ENCODE data around the gene HELB.
"Not testable (repeated sequence)": the region's sequence is repeated elsewhere in the genome, so short reads cannot be mapped to it uniquely, and the experiment has no call there.

Gene HELB

DNA sequence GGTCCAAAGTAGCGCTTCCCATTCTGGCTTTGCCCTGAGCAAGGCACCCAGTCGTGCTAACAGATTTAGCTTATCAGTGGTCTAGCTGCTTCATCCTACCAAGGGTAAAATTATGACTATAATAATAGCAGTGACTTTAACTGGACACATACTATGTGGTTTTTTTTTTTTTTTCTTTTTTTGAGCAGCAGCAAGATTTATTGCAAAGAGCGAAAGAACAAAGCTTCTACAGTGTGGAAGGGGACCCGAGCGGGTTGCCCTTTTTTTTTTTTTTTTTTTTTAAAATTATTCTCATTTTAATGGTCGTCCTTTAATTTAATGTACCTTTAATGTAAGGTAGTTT is 505 bp downstream of the HELB start:
- ATAC-seq = no peak

DNA sequence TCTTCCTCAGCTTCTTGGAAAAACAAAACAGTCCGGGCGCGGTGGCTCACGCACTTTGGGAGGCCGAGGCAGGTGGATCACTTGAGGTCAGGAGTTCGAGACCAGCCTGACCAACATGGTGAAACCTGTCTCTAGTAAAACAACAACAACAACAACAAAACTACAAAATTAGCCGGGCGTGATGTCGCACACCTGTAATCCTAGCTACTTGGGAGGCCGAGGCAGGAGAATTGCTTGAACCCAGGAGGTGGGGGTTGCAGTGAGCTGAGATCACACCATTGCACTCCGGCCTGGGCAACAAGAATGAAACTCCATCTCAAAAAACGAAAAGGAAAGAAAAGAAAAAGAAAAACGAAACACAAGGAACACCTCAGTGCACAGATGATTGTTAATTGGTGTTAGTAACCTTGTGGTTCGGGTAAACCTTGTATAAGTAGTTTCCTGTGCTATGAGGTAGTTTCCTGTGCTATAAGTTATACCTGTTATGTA is 1.1 kb downstream of the HELB start:
- not testable (repeated sequence) for ATAC-seq

More for the DNA sequence above, 505 bp downstream of the HELB start:
- no peak for TF ChIP-seq ISL1 (CRISPR knock-in tag; IDR thresholded peaks at IDR 0.05)
- TF ChIP-seq ZNF8 (CRISPR knock-in tag; IDR thresholded peaks at IDR 0.05) = no peak
- TF ChIP-seq ZFP3 (CRISPR knock-in tag; IDR thresholded peaks at IDR 0.05) = no peak
- no peak for TF ChIP-seq TCF4 (CRISPR knock-in tag; IDR thresholded peaks at IDR 0.05; ENCODE audit: borderline replicate concordance)
- no peak for TF ChIP-seq SNAI2 (CRISPR knock-in tag; IDR thresholded peaks at IDR 0.05)
- TF ChIP-seq, protein P1, sequence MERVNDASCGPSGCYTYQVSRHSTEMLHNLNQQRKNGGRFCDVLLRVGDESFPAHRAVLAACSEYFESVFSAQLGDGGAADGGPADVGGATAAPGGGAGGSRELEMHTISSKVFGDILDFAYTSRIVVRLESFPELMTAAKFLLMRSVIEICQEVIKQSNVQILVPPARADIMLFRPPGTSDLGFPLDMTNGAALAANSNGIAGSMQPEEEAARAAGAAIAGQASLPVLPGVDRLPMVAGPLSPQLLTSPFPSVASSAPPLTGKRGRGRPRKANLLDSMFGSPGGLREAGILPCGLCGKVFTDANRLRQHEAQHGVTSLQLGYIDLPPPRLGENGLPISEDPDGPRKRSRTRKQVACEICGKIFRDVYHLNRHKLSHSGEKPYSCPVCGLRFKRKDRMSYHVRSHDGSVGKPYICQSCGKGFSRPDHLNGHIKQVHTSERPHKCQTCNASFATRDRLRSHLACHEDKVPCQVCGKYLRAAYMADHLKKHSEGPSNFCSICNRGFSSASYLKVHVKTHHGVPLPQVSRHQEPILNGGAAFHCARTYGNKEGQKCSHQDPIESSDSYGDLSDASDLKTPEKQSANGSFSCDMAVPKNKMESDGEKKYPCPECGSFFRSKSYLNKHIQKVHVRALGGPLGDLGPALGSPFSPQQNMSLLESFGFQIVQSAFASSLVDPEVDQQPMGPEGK (CRISPR knock-in tag; IDR thresholded peaks at IDR 0.05; ENCODE audit: borderline replicate concordance) = no peak
- TF ChIP-seq, protein P2, sequence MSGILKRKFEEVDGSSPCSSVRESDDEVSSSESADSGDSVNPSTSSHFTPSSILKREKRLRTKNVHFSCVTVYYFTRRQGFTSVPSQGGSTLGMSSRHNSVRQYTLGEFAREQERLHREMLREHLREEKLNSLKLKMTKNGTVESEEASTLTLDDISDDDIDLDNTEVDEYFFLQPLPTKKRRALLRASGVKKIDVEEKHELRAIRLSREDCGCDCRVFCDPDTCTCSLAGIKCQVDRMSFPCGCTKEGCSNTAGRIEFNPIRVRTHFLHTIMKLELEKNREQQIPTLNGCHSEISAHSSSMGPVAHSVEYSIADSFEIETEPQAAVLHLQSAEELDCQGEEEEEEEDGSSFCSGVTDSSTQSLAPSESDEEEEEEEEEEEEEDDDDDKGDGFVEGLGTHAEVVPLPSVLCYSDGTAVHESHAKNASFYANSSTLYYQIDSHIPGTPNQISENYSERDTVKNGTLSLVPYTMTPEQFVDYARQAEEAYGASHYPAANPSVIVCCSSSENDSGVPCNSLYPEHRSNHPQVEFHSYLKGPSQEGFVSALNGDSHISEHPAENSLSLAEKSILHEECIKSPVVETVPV (CRISPR knock-in tag; IDR thresholded peaks at IDR 0.05) = no peak
- TF ChIP-seq ESRRG (CRISPR knock-in tag; IDR thresholded peaks at IDR 0.05) = no peak
- TF ChIP-seq, protein P3, sequence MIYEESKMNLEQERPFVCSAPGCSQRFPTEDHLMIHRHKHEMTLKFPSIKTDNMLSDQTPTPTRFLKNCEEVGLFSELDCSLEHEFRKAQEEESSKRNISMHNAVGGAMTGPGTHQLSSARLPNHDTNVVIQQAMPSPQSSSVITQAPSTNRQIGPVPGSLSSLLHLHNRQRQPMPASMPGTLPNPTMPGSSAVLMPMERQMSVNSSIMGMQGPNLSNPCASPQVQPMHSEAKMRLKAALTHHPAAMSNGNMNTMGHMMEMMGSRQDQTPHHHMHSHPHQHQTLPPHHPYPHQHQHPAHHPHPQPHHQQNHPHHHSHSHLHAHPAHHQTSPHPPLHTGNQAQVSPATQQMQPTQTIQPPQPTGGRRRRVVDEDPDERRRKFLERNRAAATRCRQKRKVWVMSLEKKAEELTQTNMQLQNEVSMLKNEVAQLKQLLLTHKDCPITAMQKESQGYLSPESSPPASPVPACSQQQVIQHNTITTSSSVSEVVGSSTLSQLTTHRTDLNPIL (CRISPR knock-in tag; IDR thresholded peaks at IDR 0.05; ENCODE audit: low read depth) = no peak
- TF ChIP-seq ZFP30 (CRISPR knock-in tag; IDR thresholded peaks at IDR 0.05) = no peak
- TF ChIP-seq CSDC2 (CRISPR knock-in tag; IDR thresholded peaks at IDR 0.05) = no peak
- no peak for TF ChIP-seq TOX (CRISPR knock-in tag; IDR thresholded peaks at IDR 0.05; ENCODE audit: borderline replicate concordance)
- no peak for TF ChIP-seq PPARA (CRISPR knock-in tag; IDR thresholded peaks at IDR 0.05; ENCODE audit: borderline replicate concordance)

DNA sequence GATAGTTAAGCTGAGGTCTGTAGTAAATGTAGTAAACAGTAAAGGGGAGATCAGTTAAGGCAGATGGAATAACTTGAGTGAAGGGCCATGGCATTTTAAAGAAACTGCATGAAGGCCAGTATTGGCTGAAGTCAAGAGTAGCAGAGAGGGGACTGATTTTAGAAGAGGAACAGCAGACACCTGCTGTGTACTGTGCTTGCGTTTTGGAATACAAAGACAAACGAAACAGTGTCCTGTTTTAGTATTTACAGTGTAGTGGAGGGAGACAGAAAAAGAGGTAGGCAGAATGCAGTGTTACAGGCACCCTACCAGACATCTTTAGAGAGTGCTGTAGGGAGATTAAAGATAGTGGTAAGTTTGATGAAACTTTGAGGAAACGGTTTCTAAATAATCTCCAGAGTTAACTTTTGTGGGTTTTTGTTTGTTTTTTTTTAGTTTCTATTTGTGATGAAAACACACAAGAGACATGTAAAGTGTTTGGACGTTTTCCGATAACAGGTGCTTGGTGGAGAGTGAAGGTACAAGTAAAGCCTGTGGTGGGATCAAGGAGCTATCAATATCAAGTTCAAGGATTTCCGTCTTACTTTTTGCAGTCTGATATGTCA is 2.1 kb downstream of the HELB start:
- TF ChIP-seq TCF4 (CRISPR knock-in tag; IDR thresholded peaks at IDR 0.05; ENCODE audit: borderline replicate concordance) = no peak
- no peak for TF ChIP-seq ZNF8 (CRISPR knock-in tag; IDR thresholded peaks at IDR 0.05)
- TF ChIP-seq ZC3H10 (CRISPR knock-in tag; IDR thresholded peaks at IDR 0.05) = no peak
- no peak for TF ChIP-seq RARB (CRISPR knock-in tag; IDR thresholded peaks at IDR 0.05)
- no peak for TF ChIP-seq PPARA (CRISPR knock-in tag; IDR thresholded peaks at IDR 0.05; ENCODE audit: borderline replicate concordance)
- TF ChIP-seq, protein P3 (CRISPR knock-in tag; IDR thresholded peaks at IDR 0.05; ENCODE audit: low read depth) = no peak
- TF ChIP-seq ZFP30 (CRISPR knock-in tag; IDR thresholded peaks at IDR 0.05) = no peak
- TF ChIP-seq, protein P2 (CRISPR knock-in tag; IDR thresholded peaks at IDR 0.05) = no peak
- TF ChIP-seq, protein P4, sequence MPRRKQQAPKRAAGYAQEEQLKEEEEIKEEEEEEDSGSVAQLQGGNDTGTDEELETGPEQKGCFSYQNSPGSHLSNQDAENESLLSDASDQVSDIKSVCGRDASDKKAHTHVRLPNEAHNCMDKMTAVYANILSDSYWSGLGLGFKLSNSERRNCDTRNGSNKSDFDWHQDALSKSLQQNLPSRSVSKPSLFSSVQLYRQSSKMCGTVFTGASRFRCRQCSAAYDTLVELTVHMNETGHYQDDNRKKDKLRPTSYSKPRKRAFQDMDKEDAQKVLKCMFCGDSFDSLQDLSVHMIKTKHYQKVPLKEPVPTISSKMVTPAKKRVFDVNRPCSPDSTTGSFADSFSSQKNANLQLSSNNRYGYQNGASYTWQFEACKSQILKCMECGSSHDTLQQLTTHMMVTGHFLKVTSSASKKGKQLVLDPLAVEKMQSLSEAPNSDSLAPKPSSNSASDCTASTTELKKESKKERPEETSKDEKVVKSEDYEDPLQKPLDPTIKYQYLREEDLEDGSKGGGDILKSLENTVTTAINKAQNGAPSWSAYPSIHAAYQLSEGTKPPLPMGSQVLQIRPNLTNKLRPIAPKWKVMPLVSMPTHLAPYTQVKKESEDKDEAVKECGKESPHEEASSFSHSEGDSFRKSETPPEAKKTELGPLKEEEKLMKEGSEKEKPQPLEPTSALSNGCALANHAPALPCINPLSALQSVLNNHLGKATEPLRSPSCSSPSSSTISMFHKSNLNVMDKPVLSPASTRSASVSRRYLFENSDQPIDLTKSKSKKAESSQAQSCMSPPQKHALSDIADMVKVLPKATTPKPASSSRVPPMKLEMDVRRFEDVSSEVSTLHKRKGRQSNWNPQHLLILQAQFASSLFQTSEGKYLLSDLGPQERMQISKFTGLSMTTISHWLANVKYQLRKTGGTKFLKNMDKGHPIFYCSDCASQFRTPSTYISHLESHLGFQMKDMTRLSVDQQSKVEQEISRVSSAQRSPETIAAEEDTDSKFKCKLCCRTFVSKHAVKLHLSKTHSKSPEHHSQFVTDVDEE (CRISPR knock-in tag; IDR thresholded peaks at IDR 0.05) = no peak
- no peak for TF ChIP-seq ISL1 (CRISPR knock-in tag; IDR thresholded peaks at IDR 0.05)
- no peak for TF ChIP-seq BACH2 (CRISPR knock-in tag; IDR thresholded peaks at IDR 0.05; ENCODE audit: borderline replicate concordance)
- no peak for ATAC-seq

Measured in SK-N-SH treated with all-trans-retinoic acid at 6 μM for 48 hours (cell line).